NCI-H1092 (cell line): ENCODE data around the gene OR2T27.
"Not testable (repeated sequence)": the region's sequence is repeated elsewhere in the genome, so short reads cannot be mapped to it uniquely, and the experiment has no call there.

Experiments
- DNase-seq: peaks from one replicate; lab custom pipeline; 2025; lab: John Stamatoyannopoulos, UW

The OR2T27 gene, protein sequence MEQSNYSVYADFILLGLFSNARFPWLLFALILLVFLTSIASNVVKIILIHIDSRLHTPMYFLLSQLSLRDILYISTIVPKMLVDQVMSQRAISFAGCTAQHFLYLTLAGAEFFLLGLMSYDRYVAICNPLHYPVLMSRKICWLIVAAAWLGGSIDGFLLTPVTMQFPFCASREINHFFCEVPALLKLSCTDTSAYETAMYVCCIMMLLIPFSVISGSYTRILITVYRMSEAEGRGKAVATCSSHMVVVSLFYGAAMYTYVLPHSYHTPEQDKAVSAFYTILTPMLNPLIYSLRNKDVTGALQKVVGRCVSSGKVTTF

DNA sequence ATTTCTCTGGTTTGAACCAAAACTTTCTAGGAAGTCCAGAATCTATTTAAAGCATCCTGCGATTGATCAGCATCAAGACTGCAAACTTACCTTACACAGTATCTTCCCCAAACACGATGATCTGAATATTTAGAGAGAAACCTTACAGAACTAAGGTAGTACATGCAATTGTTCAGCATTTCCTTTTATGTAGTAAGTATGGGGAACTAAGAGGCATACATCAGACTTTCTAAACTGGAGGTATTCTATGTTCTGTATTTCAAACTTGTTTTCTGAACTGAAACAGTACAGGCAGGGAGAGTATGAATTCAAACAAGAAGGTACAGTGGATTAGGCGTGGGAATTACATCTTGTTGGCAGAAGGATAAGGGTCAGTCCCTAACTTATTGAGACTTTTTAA lies at the start of gene OR2T27:
OR2T27 (minus strand) TSS at position 175 of the 400 bp plus-strand sequence. CDS start 4,644 bp downstream, outside the sequence.
- not testable (repeated sequence) for DNase-seq

- no peak for DNase-seq
Measured at GRCh38 chr1:248704606-248705005, 49.3 kb upstream of the OR2T27 start.

- DNase-seq: no peak
Measured at GRCh38 chr1:248703674-248704073, 48.3 kb upstream of the OR2T27 start.

DNA sequence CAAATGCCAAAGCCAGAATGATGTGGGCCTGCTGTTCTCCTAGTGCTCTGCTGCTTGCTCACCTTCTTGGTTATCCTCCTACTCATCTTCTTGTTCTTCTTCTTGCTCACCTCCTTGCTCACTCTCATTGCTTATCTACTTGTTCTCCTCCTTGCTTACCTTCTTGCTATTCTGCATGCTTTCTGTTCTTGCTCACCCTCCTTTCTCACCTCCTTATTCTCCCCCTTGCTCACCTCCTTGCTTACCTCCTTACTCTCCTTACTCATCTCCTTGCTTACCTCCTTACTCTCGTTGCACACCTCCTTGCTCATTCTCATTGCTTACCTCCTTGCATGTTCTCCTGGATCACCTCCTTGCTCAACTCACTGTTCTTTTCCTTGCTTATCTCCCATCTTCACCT lies 47.4 kb upstream of the OR2T27 start, which contains the start of gene OR14I1:
OR14I1 (minus strand) TSS at position 53 of the 400 bp plus-strand sequence.
- DNase-seq: no peak

DNA sequence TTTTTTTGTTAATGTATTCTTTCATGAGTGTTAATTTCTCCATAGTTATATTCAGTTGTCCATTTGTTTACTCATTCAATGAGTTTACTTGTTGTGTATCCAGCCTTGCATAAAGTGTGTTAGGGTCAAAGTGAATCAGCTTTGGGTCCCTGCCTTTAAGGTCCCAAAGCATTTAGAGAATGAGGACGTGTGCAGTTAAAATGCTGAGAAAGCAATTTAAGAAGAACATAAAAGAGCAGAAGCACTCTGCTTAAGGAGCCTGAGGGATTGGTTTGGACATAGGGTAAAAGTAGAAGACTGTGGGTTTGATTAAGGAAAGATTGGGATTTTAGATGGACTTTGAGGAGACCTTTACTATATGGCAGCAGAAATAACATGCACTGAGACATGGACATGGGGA lies 43.8 kb upstream of the OR2T27 start:
- DNase-seq: no peak

DNA sequence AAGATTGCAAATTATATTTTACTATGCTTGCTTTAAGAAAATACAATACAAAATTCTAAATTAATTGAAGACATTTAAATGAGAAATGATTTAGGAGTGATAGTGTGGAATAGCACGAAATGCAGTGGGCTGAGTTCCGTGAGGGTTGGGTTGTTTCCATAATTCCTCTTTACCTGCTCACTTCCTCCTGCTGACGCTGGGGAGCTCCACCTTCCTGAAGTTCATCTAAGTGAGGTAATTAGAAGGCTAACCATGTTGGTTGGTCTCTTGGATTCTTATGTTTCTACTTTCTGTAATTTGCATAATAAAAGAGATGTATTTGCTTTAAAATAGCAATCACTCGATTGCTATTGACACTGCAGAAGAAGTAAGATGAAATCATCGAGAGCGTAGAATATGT lies 42.6 kb upstream of the OR2T27 start:
- DNase-seq: no peak

GRCh38 chr1:248696774-248697173 lies 41.4 kb upstream of the OR2T27 start:
- DNase-seq: no peak

DNA sequence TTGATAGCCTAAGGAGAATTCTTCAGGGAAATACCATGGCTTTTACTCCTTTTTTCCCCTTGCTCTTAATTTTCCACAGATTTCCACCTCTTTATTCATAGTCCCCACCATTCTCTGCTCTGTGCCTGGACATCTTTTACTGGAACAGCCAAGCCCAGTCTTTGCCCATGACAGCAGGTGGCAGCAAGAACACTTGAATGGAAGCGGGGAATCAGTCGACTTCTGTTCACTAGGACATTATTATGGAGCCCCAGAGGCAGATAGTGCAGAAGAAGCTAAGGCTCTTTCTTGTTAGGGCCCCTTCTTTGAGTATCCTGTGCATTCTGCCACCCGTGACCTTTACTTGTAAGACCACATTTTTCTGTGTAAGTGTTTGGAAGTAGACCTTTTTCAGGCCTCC lies 40.9 kb upstream of the OR2T27 start:
- DNase-seq: no peak

GRCh38 chr1:248695451-248696132 lies 40.3 kb upstream of the OR2T27 start:
- no peak for DNase-seq

DNA sequence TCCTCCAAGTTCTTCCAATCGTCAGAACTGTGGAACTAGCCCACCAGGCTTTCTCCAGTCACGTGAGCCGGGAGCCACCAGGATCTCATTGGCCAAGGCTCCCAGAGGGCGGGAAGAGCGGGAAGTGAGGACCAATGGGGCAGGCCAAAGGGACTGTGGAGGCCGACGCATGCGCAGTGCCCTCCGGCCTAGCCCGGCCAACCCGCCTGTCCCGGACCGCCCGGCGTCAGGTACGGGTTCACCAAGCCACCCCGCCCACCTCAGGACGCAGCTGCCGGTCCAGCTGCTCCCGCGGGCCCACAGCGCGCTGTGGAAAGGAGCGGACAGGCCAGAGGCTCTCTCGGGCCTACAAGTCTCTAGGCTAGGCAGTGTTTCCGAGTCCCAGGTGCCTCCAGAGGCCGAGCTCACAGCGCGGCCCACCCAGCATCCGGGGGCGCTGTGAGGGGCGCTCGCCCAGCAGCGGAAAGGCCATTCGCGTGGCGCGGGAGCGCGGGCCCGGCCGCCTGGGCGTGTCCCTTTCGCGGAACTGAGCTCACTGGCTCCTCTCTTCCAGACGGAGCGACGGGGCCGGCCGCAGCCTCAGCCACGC lies 36.3 kb upstream of the OR2T27 start:
- no peak for DNase-seq

DNA sequence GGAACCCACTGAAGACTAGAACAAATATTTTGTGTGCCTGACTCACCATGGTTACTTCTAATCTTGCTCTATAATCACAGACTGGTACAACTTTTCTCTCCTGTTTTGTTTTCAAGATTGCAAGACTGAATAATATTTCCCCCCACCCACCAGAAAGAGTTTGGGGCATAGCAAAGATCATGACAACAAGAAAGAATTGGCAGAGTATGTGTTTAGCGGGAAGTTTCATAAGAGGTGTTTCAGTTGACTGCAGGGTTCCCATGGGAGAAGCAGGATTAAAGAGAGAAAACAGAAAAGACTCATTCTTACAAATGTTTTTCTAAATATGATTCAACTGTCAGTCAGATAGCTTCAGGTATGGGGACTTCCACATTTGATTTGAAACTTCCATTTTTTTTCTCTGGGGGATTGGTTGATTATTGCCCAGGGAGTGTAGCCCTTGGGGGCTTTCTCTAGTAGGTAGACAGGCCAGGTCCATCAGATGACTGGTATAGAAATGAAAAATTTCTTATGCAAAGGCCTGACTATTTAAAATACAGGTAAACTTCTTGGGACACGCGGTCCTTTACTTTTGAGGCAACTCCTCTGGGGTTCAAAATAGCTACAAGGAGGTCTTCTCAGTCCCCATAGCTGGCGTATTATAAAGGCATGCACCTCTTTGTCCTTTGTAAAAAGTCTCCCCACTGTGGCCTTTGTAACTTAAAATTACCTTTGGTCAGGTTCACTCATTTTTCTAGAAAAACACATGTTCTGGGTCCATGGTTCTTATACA lies 33.4 kb upstream of the OR2T27 start:
- DNase-seq: no peak

DNA sequence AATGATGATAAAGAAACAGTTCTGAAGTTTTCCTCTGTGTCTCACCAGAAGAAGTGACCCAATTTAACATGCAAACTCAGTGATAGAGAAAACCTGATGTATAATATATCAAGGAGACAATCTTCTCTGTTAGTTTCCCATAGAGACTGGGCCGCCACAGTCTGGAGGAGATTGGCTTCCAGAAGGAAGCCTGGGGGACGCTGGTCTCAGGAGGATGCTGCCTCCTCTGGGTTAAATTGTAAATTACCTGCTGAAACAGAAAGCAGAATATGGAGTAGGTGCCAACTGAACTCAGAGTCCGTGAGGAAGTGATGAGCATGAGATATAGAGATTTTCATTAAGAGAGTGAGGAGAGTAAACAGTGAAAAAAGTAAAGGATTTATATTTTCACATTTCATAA lies 31.5 kb upstream of the OR2T27 start:
- no peak for DNase-seq

DNA sequence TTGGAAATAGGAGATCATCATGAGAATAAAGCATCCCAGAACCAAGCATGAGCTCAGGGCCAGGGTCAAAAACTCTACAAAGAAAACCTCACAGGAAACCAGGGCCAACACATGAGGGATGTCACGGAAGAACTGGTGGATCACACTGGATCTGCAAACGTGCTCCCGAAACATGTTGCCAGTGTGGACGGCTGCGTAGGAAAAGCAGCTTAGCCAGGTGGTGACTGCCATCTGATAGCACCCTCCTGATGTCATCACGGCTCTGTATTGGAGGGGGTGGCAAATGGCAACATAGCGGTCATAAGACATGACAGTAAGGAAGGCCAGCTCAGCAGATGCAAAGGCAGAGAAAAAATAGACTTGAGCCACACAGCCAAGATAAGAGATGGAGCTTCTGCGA lies 26.3 kb upstream of the OR2T27 start:
- DNase-seq: no peak

DNA sequence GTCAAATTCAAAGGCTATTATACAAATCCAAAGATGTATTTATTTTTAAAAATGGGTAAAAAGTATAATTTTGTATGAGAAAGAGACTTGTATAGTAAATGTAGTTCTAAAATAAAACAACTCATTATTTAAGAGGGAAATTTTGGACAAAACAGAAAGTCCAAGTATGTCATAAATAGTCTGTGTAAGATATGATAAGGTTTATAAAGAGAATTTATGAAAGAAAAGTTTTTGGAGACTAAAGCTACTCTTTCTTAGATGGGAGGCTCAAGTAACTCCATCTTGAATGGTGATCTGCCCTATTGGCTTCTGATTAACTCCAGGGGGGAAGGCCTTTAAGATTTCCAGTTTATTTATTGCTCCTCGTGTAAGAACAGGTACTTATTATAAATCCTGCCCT lies 14.7 kb upstream of the OR2T27 start:
- DNase-seq: no peak

GRCh38 chr1:248663453-248664328 lies 8.4 kb upstream of the OR2T27 start:
- DNase-seq: not testable (repeated sequence)

- DNase-seq: not testable (repeated sequence)
Measured at GRCh38 chr1:248656797-248657196, 1.5 kb upstream of the OR2T27 start.

DNA sequence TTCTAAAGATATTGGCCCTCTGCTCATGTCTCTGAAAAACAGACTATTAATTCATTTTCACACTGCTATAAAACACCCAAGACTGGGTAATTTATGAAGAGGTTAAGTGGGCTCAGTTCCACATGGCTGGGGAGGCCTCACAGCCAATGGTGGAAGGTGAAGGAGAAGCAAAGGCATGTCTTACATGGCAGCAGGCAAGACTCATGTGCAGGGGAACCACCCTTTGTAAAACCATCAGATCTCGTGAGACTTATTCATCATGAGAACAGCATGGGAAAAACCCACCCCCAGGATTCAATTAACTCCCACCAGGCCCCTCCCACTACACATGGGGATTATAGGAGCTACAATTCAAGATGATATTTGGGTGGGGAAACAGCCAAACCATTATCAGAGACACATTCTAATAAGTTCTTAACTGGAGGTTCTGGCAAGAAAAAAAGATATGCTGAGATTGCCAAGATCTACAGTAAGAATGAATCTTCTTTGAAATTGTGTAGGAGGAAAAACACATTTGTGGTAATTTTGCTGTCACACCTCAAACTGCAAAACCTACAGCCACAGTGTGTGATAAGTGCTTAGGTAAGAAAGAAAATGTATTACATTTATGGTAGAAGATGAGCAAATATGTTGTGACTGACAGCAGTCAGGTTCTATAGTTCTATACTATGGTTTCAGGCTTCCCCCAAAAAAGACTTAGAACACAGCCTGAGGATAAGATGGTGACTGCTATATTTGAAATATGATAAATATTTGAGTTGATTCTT lies 6.4 kb downstream of the OR2T27 start:
- not testable (repeated sequence) for DNase-seq

GRCh38 chr1:248645178-248645577 lies 10.2 kb downstream of the OR2T27 start, which contains the start of gene OR2T35:
OR2T35 (minus strand) TSS chr1:248645278; CDS start chr1:248639258, 6,020 bp downstream.
- not testable (repeated sequence) for DNase-seq

DNA sequence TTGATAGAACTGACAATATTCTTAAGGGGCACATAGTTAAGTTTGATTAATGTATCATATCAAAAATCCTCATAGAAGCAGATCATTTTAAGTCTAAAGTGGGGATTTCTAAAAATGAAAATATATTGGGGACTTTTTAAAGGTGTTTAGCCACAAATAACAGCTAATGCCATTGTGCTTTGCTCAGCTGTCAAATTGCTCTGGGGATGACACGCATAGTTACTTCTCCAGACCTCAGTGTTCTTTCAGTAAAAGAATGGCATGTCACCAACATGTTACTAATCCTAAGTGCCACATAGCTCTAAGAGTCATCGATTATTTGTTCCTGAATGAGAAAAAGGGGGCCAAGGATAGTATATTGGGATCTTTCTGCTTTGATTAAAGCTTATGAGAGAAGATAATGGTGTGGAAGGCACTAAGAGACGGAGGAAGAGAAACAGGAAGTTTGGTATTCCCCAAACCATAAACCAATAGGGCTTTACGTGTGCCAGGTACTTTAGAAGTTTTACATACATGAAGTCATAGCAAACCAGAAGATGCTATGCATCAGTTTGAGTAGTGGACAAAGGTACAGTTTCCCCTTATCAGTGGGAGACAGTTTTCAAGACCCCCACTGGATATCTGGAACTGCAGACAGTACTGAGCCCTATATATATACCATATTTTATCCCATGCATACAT lies 12.2 kb downstream of the OR2T27 start:
- not testable (repeated sequence) for DNase-seq

DNA sequence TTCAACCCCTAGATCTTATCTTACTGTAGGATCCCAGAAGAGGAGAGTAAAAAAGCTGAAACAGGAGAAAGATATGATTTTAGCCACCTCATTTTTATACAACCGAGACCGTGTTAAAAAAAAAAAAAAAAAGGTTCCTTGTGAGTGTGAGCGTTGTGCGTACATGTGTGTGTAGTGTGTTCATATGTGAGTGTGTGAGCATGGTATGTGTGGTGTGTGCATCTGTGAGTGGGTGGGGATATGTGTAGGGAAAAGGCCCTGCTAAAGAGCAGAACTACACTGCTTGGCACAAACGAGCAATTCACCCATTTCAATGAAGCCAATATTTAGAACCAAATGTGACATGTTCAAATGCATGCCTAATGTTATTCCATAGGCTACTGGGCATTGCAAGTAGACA lies 13.7 kb downstream of the OR2T27 start:
- DNase-seq: not testable (repeated sequence)
